ENCODE results near the gene HHAT.

HHAT gene

DNA sequence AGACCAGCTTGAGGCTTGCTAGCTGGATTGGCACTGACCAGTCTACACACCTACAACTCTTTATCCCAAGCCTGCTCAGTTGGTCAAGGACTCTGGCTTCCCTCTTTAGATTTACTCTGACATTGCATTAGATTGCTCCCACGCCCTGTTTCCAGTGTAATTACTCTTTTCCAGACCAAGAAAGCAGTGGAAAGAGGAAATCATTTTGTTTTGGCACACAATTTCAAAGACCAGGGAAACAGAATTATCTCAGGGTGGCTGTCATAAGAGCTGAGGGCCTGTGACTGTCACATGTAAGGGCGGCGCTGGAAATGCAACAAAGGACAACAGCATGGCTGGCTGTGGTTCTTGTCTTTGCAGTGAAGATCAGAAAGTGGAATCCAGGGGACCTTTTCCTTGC, 302.7 kb downstream of the HHAT start:
- TF ChIP-seq JUND (IDR thresholded peaks at IDR 0.05; ENCODE audit: low read depth) = no peak
- in situ Hi-C loops (cut with HindIII; ENCODE audit: low pct_unique_long_range_greater_than_20kb, low sequenced_read_pairs) = no loop called here
- no peak for DNase-seq (ENCODE audit: low read depth in 1 of 2, low spot score in 1 of 2)

DNA sequence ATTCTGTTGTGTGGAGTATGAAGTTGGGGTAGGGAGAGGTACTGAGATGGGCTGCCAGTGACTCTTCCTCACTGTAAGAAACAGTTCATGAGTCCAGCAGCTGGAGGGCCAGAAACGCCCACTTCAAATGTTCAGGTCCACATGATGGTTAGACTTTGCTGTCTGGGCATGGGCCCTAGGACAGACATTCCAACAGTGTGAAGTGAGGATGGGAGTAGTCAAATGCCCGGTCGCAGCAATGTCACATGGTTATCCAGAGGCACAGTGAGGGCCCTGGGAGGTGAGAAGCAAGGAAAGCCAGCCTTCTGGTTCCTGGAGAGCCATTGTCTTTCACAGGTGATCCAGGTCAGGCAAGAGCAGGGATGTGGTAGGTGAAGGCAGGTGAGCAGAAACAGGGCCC, 304.4 kb downstream of the HHAT start:
- in situ Hi-C loops (cut with HindIII; ENCODE audit: low pct_unique_long_range_greater_than_20kb, low sequenced_read_pairs) = no loop called here
- no peak for DNase-seq (ENCODE audit: low read depth in 1 of 2, low spot score in 1 of 2)
- TF ChIP-seq JUND (IDR thresholded peaks at IDR 0.05; ENCODE audit: low read depth) = no peak

DNA sequence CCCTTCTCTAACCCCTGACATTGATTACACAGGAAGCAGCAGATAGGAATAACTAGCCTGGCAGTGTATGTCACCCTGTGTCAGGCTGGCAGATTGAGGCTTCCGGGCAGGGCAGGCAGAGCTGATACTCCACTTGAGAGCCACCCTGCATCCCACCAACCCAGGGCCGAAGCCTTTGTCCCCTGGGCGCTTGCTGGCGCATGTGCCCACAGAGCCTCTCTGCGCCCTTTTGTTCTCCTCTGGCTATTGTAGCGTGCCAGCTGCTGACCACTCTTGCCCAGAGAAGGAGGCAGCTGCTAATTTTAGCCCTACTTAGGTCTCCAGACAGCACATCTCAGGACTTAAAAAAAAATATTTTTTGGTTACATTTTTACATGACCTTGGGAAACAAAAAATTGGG, 304.9 kb downstream of the HHAT start:
- no peak for TF ChIP-seq JUND (IDR thresholded peaks at IDR 0.05; ENCODE audit: low read depth)
- DNase-seq (ENCODE audit: low read depth in 1 of 2, low spot score in 1 of 2) = no peak
- in situ Hi-C loops (cut with HindIII; ENCODE audit: low pct_unique_long_range_greater_than_20kb, low sequenced_read_pairs) = no loop called here

DNA sequence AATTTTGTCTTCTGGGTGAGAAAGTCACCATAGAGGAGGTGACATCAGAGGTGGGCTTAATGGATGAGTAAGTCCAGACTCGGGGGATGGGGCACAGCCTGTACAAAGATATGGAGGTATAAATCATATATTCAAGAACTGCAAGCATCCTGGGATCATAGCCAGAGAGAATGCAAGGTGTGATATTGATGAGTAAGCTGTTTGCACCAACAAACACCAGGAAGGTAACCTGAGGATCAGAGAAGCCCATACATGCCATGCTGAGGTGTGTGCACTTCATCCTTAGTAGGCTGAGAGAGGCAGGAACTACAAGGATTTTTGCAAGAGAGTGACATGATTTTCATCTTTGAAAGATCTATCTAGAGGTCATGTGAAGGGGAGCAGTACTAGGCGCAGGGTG, 306.4 kb downstream of the HHAT start:
- in situ Hi-C loops (cut with HindIII; ENCODE audit: low pct_unique_long_range_greater_than_20kb, low sequenced_read_pairs) = no loop called here
- no peak for TF ChIP-seq JUND (IDR thresholded peaks at IDR 0.05; ENCODE audit: low read depth)
- DNase-seq (ENCODE audit: low read depth in 1 of 2, low spot score in 1 of 2) = no peak

DNA sequence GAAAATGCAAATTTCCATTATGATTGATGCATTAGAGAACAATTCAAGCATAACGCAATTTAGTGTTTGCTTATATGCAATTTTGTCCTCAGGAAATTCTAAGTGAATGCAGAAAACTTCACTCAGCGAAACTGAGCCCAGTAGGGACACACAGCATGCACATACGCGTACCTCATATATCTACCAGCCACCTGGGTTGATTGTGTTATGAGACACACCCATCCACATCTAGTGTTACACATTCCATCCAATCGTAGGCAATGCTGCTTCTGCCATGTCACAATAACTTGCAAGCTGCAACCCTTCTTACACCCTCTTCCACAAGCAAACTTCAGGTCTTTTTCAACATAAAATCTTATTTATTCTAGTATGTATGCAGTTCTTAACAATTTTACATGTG, 312.9 kb downstream of the HHAT start:
- in situ Hi-C loops (cut with HindIII; ENCODE audit: low pct_unique_long_range_greater_than_20kb, low sequenced_read_pairs) = no loop called here
- no peak for DNase-seq (ENCODE audit: low read depth in 1 of 2, low spot score in 1 of 2)
- no peak for TF ChIP-seq JUND (IDR thresholded peaks at IDR 0.05; ENCODE audit: low read depth)

DNA sequence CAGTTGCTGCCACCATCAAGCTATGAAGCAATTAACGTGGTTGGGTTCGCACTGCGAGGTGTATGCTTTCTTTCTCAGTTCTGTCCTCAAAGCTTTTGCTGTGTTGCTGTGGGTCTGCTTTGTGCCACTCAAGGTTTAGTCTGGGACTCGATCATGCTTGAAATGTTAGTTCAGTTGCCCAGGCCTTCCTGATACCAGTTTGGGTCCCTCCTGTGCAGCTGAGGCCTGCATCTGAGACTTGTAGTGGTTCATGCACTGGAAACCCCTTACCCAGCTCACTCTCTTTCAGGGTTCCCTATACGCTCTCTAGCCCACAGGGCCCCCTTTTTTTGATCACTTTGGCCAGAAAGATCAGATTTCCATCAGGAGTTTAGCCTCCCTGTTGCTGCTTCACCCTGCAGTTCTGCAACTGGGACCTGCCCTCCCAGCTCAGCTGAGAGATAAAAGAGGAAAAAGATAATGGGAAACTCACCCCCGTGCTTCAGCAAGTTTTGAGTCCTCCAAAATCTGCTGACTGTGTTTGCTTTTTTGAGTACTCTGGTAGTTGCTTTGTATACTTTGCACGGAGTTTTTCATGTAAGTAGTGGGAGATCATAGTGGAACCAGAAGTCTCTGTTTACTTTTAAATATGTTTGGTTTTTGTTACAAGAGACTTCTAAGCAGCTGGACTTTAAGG, 317.0 kb downstream of the HHAT start:
- in situ Hi-C loops (cut with HindIII; ENCODE audit: low pct_unique_long_range_greater_than_20kb, low sequenced_read_pairs) = no loop called here
- TF ChIP-seq JUND (IDR thresholded peaks at IDR 0.05; ENCODE audit: low read depth) = no peak
- DNase-seq (ENCODE audit: low read depth in 1 of 2, low spot score in 1 of 2) = no peak

DNA sequence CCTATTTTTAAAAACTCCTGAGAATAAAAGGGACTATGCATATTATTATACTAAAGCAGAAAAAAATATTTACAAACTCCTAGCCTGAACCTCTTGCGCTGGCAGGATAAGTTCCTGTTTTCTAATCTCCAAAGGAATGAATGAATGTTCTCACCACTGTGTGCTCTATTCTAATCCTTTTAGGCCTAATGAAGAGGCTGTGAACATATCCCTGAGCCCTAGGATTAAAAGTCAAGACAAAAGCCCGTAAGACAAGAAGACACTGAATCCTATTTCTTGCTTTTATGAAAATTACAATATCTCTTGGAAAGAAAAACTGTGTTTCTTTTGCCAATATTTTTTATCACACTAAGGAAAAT, 317.5 kb downstream of the HHAT start:
- no peak for TF ChIP-seq JUND (IDR thresholded peaks at IDR 0.05; ENCODE audit: low read depth)
- DNase-seq (ENCODE audit: low read depth in 1 of 2, low spot score in 1 of 2) = no peak
- in situ Hi-C loops (cut with HindIII; ENCODE audit: low pct_unique_long_range_greater_than_20kb, low sequenced_read_pairs) = no loop called here

DNA sequence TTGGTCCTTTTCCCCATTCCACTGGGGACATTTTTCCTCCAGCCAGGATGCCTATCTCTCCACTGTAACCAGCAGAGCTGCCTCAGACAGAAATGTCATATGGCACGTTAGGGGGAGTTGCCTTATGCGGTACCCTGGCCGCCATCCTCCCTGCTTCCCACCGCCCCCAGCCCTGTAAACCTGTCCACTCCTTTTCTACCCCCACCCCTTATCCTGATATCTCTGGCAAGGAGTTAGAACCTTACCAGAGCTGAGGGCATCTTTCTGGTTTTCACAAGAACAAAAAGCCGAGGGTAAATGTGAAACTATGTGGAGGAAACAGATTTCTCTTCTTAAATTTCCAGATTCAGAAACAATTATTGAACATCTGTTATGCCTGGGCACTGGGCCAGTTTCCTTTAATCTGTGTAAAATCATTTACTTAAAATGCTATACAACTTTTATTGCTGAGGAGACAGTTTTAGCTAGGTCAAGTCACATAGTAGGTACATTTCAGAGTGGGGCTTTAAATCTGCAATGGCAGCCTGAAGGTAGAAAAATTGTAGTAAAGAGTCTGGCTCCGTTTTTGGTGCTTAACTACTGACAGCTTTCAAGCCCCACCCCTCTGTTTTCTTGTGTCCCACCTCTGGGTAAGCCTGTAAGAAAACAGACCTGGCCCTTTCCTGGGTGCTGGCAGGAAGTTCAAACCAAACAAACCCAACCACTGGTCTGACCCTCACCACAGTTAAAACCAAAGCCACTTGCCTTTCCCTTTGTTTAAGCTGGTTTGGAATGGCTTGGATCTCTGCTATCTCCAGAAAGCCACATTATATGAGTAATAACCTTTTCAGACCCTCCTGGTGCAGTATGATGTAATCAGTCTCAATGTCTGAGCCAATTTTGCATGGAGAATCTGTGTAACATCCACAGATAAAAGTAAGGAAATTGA, 319.0 kb downstream of the HHAT start:
- TF ChIP-seq JUND (IDR thresholded peaks at IDR 0.05; ENCODE audit: low read depth) = no peak
- in situ Hi-C loops (cut with HindIII; ENCODE audit: low pct_unique_long_range_greater_than_20kb, low sequenced_read_pairs) = no loop called here
- DNase-seq (ENCODE audit: low read depth in 1 of 2, low spot score in 1 of 2) = no peak

DNA sequence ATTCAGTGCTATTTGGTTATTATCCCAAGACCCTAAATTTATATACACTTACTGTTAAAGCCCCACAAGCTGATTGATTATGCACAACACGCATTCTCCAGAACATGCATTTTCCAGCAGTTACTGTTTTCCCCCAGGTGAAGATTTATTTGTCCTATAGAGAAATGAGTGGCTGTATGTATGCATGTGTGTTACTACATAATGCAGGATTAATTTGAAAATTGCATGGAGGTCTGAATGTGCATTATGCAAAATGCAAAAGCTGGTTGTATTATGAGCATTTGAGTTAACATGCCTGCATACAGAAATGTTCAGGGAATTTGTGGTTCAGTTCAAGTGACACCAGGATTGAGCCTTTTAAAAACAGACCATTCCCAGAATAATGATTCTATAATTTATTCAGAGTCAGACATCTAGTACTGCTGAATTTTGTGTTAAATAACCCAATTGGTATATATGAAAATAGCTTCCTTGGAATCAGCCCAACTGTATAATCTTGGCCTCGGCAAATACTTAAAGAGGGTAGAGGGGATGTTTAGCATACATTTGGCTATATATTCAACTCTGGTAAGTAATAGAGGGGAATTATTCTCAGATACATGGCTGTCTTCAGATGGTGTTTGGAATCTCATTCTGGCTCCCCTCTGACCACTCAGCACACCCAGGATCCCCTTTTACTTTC, 320.0 kb downstream of the HHAT start:
- in situ Hi-C loops (cut with HindIII; ENCODE audit: low pct_unique_long_range_greater_than_20kb, low sequenced_read_pairs) = no loop called here
- TF ChIP-seq JUND (IDR thresholded peaks at IDR 0.05; ENCODE audit: low read depth) = no peak
- no peak for DNase-seq (ENCODE audit: low read depth in 1 of 2, low spot score in 1 of 2)

DNA sequence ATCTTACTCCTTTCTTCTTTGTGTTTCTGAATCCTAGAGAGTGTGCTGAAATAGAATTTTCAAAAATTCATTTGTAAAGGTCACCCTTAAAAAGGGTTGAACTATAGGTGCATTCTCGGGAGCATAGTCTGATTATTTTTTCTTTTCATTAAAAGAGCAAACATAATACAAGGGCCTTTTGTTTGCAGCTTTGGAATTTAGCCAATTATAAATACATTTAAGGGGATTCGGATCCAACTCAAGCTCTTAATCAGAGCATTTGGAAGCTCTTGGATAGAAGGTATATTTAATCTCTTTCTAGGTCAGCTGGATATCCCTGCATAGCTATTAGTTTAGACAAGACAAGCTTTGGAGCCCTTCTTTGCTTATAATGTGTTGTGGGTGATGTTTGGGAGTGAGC, 321.7 kb downstream of the HHAT start:
- no peak for DNase-seq (ENCODE audit: low read depth in 1 of 2, low spot score in 1 of 2)
- in situ Hi-C loops (cut with HindIII; ENCODE audit: low pct_unique_long_range_greater_than_20kb, low sequenced_read_pairs) = no loop called here
- TF ChIP-seq JUND (IDR thresholded peaks at IDR 0.05; ENCODE audit: low read depth) = no peak

DNA sequence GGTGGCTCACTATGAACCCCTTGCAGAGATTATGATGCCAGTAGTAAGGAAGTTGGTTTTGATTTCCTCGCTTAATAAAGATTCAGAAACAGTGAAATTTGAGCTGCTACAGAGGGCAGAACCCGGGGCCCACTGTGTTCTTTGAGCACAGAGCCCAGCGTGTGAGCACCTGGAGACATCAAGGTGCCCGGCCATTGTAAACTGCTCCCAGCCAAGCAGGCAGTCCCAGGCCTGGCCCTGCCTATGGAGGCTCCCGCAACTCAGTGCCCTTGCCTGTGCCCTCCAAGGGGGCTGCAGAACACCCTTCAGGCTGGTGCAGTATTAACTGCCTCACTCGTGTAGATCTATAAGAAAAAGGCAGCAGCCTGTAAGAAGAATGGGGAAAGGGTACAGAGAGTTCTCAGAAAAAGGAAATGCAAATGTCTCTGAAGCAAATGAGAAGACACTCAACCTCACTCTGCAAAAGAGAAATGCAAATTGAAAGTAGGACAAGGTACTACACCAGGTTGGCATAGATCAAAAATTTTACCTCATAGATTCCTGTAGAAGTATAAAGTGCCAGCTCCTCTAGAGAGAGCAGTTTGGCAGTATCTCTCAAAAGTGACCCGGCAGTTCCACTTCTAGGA, 323.7 kb downstream of the HHAT start:
- TF ChIP-seq JUND (IDR thresholded peaks at IDR 0.05; ENCODE audit: low read depth) = no peak
- in situ Hi-C loops (cut with HindIII; ENCODE audit: low pct_unique_long_range_greater_than_20kb, low sequenced_read_pairs) = no loop called here
- DNase-seq (ENCODE audit: low read depth in 1 of 2, low spot score in 1 of 2) = no peak

DNA sequence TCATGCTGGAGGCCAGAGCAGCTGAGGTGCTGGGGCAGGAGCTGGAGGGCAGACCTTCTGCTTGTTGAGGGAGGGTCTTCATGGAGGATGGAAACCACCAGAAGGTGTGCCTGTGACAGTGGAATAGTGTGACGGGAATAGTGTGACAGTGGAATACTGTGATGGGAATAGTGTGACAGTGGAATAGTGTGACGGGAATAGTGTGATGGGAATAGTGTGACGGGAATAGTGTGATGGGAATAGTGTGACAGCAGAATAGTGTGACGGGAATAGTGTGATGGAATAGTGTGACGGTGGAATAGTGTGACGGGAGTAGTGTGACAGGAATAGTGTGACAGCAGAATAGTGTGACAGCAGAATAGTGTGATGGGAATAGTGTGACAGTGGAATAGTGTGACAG, 325.1 kb downstream of the HHAT start:
- peak in 1 of 2 experiments; percentile 15 for DNase-seq (ENCODE audit: low read depth in 1 of 2, low spot score in 1 of 2)
- TF ChIP-seq JUND (IDR thresholded peaks at IDR 0.05; ENCODE audit: low read depth) = no peak
- in situ Hi-C loops (cut with HindIII; ENCODE audit: low pct_unique_long_range_greater_than_20kb, low sequenced_read_pairs) = no loop called here
